Epithelial cell of umbilical artery (primary cell): ENCODE measurements around the gene CCL27. TPM values are rescaled to one million over a fixed set of nuclear protein-coding genes. Genes with fewer than 3 reads are reported as not detected.

Experiments
- total RNA-seq: library from RNA; depleted of rRNA; stranded (reverse); fragments of >200 nt; gene quantifications from 2 replicates; pipeline ENCODE4 v1.2.3, GENCODE V29; 2014

The CCL27 gene, protein sequence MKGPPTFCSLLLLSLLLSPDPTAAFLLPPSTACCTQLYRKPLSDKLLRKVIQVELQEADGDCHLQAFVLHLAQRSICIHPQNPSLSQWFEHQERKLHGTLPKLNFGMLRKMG
- total RNA-seq, result not detected in 2 replicates

DNA sequence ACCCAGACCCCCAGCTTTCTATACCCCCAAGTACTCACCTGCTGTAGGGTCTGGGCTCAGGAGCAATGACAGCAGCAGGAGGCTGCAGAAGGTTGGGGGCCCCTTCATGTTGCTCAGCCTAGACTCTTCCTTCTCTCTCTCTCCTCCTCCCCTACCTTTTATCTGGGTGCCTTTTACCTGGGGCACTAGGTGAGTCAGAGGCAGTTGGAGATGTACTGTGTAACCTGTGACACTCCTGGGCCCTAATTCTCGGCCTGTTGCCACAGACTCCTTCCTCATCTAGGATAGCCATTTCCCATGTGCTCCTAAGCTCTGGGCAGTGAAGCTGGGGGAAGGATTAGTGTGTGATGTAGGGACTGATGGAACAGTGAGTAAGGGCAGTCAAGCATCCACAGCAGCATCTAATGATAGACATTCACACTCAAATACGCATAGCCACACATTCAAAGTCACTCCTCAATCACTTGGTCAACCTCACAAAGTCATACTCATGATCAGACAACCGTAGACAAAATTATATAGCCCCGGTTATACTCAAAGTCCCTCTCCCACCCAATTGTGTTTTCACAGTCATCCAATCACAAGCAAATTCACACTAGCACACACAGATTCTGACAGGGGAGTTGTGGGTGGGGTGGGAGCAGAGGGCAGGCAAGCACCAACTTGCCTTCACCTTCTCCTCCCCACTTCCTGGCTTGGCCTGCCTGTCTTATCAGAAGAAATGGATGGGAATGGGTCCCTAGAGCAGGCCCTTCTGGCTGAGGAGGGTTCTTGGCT lies at the start of gene CCL27:
CCL27 (minus strand) TSS at position 132 of the 777 bp plus-strand sequence; CDS start at position 108, 24 bp downstream.

DNA sequence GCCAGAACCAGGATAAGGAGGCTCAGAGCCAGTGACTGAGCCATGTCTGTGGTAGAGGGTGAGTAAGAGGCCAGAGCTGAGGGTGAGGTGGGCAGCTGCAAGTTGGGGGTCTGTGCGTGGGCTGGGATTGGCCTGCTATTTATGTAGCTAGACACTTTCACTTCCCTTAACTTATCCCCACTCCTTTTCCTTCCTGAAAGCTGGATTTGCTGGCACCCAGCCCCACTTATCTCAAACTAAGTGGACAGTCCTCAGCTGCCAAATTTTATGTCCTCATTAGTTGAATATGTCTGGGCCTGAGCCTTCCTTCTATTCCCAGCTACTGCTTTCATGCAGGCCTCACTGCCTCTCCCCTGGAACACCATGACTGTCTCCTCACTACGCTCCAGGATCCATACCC lies 47.6 kb upstream of the CCL27 start, which contains the start of gene CCL21:
CCL21 (minus strand) TSS at position 114 of the 400 bp plus-strand sequence; CDS start at position 44, 70 bp downstream.

DNA sequence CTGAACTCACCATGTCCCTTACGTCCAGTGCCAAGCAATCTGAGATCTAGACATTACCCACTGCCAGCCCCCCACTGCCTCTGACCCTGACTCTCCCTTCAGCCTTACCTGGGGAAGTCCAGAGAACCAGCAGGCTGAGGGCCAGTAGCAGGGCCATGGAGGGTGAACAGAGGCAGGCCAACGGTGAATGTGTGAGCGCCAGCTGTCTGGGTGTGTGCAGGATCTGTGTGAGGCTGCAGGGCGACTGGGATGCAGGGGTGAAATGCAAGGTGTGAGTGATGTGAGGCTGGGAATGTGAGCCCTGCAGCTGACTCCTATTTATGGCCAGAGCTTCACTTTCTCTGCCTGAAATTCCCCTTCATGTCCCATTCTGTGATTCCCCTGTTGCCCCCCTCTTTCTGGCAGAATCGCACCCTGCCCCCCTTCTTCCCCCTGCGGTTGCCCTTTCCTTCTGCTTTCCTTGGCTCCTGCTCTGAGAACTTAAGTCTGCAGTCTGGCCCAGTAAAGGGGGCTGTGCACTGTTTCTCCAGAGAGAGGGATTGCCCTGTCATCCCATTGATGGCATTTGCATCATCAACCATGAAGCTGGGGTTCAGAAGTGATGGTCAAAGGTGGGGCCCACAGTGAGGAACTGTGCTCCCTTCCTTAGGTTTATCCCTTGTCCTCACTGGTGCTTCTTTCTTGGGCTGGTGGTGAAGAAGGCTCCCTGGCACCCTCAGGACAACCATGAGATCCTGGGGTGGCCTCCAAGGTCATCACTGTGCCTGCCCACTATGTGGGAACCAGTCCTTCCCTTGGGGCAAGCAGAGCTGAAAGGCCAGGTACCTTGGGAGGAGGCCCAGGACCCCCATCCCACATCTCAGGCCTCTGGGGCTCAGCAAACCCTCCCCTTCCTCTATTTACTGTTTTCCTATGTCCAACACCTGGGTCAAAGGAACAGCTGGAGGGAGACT lies 28.8 kb upstream of the CCL27 start, which contains the start of gene CCL19:
CCL19 (minus strand) TSS at position 294 of the 953 bp plus-strand sequence; CDS start at position 157, 137 bp downstream.

DNA sequence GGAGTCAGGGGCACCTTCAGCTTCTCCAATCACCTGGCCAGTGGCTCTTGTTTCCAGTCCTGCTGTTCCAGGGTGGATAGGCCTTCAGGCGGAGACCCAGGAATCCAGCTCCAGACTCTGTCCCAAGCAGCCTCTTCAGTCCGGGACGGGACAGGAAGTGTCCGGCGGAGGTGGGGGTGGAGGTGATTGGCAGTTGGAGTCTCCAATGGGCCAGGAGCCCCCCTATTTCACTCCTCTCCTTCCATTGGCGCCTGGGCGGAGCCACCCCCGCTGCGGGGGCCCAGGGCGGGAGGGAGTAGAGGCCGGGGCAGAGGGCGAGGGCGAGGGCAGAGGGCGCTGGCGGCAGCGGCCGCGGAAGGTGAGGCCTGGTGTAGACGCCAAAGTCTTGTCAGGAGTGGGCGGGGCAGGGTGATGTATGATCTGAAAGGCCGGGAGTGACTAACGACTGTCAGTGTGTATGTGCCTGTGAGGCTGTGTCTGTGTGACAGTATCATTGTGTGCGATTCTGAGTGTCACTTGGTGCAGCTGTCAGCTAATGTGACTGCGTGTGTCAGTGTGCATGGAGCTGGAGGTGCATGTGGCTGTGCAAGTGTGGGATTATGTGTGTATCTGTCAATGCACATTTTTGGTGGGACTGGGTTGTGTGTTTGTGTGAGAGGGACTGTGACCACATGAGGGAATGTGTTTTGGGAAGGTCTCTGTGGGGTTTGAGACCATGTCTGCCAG lies 10.4 kb downstream of the CCL27 start, which contains the start of gene IL11RA:
IL11RA (plus strand) TSS at position 310 of the 726 bp plus-strand sequence. CDS start 3,033 bp downstream, outside the sequence.

DNA sequence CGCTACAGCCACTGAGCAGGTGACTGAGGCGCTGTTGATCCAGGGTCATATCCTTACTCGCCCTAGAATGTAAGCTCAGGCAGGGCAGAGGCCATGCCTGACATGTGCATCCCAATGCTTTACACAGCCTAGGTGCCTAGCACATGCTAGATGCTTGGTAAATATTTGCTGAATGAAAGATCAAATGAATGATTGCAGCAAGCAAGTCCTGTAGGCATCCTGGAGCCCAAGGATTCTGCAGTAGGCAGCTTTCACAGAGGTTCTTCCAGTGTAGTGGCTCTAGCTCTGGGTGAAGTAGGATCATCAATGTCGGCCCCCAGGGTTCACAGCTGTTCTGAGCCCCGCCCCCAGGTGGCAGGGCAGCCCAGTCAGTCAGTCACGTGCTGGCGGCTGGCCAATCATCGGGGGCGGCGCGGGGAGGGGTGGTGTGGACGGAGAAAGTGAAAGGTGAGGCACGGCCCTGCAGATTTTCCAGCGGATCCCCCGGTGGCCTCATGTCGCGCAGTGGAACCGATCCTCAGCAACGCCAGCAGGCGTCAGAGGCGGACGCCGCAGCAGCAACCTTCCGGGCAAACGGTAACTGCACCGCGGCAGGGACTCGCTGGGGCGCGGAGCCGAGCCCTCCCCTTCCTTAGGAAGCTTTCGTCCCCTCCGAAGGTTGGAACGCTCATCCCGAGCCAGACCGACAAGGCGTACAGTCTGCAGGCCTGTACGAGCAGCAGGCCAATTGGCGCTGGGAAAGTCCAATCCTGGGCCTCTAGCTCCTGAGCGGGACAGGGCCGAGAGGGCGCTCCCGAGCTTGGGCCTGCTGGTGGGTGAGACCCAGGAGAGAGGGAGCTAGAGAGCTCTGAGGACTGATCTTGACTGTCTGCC lies 16.0 kb downstream of the CCL27 start, which contains the start of gene GALT:
GALT (plus strand) TSS at position 465 of the 873 bp plus-strand sequence; CDS start at position 495, 30 bp downstream.

DNA sequence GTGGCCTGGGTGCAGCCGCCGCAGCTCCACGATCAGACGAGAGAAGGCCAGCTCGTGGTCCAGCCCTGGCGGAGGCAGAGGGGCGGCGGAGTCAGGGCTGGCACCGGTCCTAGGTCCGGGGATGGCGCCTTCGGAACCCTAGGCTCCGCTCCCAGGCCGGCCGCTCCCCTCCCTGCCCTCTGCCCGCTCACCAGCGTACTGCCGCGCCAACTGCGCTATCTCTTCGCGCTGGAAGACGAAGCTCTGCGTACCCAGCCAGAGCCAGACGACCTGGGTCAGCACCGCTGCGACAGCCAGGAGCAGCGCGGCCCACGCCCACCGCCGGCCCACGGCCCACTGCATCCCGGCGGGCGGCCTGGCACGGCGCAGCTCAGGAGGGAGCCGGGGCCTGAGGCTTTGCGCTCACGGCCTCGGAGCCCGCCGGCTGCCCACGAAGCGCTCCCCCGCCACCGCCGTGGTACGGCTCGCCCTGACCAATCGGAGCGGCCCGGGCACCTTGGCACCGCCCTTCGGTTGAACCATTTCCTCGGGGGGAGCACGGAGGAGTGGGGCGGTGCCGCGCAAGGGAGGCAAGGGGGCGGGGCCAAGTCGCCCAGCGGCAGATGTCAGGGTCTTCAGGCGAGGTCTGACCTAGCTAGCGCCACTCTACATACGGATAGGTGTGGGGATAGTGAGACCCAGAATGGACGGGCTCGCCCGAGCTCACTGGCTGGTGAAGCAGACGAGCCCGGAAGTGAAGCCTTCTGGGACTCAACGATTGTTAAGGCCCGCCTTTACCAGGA lies 24.9 kb downstream of the CCL27 start, which contains the start of gene SIGMAR1:
SIGMAR1 (minus strand) TSS at position 432 of the 782 bp plus-strand sequence; CDS start at position 342, 90 bp downstream.

DNA sequence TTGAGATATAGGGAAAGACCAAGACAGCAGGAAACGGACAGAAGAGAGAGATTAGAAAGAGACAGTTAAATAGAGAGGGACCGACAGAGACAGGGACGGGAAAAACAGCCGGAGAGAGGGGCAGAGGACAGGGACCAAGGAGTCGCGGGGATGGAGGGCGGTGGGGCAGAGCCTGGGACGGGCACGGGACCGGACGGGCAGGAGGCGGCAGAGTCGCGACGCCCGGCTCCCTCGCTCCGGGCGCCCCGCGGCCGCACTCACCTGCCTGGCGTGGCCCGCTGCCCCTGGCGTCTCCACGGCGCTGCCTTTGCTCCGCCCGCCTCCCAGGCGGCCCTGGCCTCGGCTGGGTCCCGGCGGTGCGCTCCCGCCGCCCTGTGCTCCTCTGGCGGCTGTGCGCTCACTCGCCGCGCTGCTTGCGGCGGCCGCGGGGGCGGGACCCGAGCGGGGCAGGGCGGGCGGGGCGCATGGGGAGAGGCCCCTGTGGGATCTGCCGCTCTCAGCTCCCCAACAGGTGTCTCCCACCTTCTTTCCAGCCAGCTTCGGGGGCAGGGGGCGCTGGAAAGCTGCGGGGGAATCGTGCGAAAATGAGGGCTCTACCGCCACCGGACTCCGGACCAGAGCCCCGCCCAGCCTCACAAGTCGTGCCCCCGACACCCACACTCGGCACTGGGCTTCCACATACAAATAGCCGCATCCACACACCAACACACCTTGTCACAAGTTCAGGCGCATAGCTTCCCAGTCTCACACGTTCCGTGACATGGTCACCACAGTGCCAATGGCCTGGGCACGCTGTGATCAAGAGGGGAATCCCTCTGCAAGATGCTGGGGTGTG lies 33.6 kb downstream of the CCL27 start, which contains the start of gene ARID3C:
ARID3C (minus strand) TSS at position 411 of the 835 bp plus-strand sequence. CDS start 1,052 bp downstream, outside the sequence.

DNA sequence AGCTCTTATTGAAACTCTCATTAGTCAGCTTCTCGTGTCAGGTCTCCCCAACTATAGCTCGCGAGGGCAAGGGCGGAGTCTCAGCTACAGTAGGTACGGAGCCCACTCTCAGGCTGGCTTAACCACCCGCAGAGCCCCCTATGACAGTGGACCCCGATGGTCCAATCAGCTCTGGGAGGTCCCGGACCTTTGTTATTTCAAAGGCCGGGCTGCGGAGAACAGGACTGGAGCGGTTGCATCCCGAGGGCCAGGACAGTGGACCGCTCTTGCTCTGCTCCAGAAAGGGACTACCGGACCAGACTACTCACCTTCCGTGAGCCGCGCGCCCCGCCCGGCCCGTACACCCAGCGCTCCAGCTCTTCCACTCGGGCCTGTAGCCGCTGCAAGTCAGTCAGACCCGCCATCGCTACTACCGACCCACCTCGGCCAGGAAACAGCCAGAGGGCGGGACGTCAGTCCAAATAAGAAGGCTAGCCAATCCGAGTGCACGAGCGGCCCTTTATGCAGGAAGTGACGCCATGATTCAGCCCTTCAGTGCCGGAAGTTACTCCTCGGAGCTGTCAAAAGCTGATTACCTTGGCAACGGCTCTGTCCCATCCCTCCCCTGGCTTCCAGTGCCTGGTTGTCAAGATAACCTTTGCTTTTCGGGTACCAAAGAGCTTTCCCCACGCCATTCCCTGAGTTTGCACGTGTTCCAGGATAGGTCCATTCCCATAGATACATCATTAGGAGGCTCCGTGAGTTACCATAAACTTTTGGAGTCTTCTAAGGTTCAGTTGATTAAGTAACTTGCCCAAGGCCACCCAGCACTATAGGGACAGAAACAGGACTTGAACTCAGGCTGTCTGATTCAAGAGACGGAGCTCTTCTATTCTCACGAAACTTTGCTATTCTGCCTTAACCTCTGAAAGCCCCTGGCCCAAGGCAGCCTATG lies 42.1 kb downstream of the CCL27 start, which contains the start of gene DCTN3:
DCTN3 (minus strand) TSS at position 435 of the 934 bp plus-strand sequence; CDS start at position 404, 31 bp downstream.

Other genes with a start within 250 kb of the CCL27 start
- 10.1 and 10.3 TPM in 2 replicates for gene FAM219A, start 204.1 kb downstream of the CCL27 start, total RNA-seq
- gene DNAI1, start 203.9 kb downstream of the CCL27 start, total RNA-seq, result not detected in 2 replicates
- gene ENHO, start 139.7 kb downstream of the CCL27 start, total RNA-seq, result not detected in 2 replicates
- gene CNTFR, start 72.9 kb downstream of the CCL27 start, total RNA-seq, result not detected in 2 replicates
- gene RPP25L, start 50.6 kb downstream of the CCL27 start, total RNA-seq, result 25.7 and 38.5 TPM in 2 replicates
- gene DCTN3, start 42.2 kb downstream of the CCL27 start, total RNA-seq, result 81.0 and 120 TPM in 2 replicates
- gene ARID3C, start 33.6 kb downstream of the CCL27 start, total RNA-seq, result under 0.01 and 0.30 TPM in 2 replicates
- gene SIGMAR1, start 24.9 kb downstream of the CCL27 start, total RNA-seq, result 65.9 and 75.7 TPM in 2 replicates
- 24.4 and 37.4 TPM in 2 replicates for gene GALT, start 16.0 kb downstream of the CCL27 start, total RNA-seq
- gene IL11RA, start 10.5 kb downstream of the CCL27 start, total RNA-seq, result 10.4 and 15.5 TPM in 2 replicates
- not detected in 2 replicates for gene CCL19, start 28.6 kb upstream of the CCL27 start, total RNA-seq
- not detected in 2 replicates for gene CCL21, start 47.5 kb upstream of the CCL27 start, total RNA-seq